Fibroblast of mammary gland (primary cell): ENCODE data around the gene SH3BGR.
"Not testable (repeated sequence)": the region's sequence is repeated elsewhere in the genome, so short reads cannot be mapped to it uniquely, and the experiment has no call there.

Experiments
- DNase-seq: peaks from one replicate; pipeline ENCODE4 v3.0.0-alpha.2; 2010; ENCODE audit warnings: low read depth
- H3K4me3 ChIP-seq: 2 replicates; pipeline ENCODE4 v1.5.1; 2011; ENCODE audit warnings: low read depth, mild to moderate bottlenecking, low read length, moderate library complexity; ENCODE audit not compliant: control insufficient read depth
- TF ChIP-seq, protein P1 (sequence below): conservative IDR thresholded peaks from 2 replicates; pipeline ENCODE4 v1.5.1; 2011; ENCODE audit warnings: low read depth, low read length, inconsistent platforms; ENCODE audit not compliant: control insufficient read depth, insufficient read depth

Gene SH3BGR

DNA sequence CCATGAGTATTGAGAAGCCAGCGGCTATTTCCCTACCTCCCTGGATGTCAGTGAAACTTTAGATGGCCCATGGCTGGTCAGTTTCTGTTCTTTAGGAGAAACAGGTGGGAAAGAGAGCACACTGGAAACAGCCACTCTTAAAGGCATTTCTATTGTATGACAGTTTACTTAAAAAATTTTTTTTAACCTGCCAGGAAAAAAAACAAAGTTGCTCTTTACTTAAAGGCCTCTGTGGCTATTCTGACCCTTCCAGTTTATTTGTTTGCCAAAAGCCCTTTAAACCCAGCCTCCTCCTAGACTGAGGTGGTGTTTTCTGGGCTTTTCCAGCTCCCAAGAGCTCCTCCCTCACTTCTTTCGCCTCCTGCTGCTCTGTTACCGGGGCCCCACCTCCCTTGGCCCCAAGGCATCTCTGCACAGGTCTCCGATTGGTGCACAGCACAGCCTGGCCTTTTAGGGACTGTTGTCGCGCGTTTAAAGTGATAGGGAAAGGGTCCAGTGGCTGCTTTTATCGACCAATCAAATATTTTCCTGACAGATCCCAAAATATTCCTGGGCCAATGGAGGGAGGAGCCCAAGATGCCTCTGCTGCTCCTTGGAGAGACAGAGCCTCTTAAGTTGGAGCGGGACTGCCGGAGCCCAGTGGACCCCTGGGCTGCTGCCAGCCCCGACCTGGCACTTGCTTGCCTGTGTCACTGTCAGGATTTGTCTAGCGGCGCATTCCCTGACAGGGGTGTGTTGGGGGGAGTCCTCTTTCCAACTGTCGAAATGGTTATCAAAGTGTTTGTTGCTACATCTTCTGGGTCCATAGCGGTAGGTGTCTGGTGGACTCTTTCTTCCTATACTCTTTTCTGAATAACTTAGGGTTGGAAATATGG is at the start of gene SH3BGR:
TSS of gene SH3BGR (plus strand) at position 639 of the 875 bp plus-strand sequence. CDS start at position 766, 127 bp downstream.
- DNase-seq: no peak
- H3K4me3 ChIP-seq: no peak within 1 kb of the TSS
- TF ChIP-seq, protein P1, sequence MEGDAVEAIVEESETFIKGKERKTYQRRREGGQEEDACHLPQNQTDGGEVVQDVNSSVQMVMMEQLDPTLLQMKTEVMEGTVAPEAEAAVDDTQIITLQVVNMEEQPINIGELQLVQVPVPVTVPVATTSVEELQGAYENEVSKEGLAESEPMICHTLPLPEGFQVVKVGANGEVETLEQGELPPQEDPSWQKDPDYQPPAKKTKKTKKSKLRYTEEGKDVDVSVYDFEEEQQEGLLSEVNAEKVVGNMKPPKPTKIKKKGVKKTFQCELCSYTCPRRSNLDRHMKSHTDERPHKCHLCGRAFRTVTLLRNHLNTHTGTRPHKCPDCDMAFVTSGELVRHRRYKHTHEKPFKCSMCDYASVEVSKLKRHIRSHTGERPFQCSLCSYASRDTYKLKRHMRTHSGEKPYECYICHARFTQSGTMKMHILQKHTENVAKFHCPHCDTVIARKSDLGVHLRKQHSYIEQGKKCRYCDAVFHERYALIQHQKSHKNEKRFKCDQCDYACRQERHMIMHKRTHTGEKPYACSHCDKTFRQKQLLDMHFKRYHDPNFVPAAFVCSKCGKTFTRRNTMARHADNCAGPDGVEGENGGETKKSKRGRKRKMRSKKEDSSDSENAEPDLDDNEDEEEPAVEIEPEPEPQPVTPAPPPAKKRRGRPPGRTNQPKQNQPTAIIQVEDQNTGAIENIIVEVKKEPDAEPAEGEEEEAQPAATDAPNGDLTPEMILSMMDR: no peak

DNA sequence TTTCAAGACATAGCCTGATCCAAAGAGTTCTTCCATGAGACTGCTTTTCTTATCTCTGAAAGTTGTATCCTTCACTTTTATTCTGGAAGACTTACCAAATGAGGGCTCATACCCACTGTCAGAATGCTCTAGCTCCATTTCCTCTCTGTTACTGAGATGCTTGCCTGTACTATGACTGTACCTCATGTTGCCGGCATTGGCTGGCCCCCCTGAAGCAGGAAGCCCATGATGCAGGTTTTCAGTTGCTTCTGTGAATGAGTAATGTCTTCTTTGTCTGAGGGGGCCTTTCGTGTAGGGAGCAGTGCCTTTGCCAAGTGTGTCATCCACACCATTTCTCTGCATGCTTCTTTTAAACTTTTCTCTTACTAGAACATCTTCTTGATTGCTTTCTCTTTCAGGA is 45.7 kb upstream of the SH3BGR start:
- TF ChIP-seq, protein P1: no peak
- no peak for DNase-seq

DNA sequence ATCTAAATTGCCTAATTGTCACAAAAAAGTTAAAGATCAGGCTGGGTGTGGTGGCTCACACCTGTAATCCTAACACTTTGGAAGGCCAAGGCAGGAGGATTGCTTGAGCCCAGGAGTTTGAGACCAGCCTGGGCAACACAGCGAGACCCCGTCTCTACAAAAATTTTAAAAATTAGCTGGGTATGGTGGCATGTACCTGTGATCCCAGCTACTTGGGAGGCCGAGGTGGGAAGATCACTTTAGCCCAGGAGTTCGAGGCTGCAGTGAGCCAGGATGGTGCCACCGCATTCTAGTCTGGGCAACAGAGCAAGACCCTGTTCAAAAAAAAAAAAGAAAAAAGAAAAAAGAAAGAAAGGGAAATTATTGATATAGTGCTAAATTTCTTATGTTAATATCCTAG is 32.6 kb upstream of the SH3BGR start:
- DNase-seq, H3K4me3 ChIP-seq: not testable (repeated sequence)

More for the DNA sequence above, 45.7 kb upstream of the SH3BGR start:
- no peak overlapping the region for H3K4me3 ChIP-seq

DNA sequence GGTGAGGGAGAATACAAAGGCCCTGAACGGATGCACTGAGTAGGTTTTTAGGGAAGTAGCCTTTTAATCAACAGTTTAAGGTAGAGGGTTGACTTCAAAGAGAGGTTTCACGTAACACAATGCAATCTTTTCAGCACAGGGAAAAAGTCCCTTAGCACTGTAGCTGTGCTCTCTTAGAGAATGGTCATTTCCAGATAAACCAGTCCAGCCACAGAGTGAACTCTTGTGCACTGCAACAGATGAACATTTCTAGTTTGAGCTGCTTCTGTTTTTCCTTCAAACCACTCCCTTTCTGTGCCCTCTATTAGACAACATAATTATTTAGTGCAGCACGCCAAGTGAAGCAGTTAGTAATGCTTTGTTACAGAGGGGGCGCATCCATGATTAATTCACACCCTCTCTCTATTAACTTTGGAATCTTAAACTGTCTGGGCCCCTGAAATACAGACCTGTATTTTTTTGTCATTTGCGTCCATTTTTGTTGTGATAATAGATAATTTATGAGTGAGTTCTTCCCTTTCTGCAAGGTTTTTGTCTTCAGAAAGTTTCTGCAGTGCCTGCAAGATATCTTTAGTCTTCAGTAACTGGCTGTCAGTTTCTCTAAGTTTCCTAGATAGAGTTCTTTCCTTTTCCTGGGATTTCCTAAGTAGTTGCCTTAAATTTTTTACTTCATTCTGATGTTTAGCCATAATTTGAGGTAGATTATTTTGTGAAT is 29.1 kb upstream of the SH3BGR start:
- H3K4me3 ChIP-seq: no peak overlapping the region
- TF ChIP-seq, protein P1: no peak
- DNase-seq: no peak

DNA sequence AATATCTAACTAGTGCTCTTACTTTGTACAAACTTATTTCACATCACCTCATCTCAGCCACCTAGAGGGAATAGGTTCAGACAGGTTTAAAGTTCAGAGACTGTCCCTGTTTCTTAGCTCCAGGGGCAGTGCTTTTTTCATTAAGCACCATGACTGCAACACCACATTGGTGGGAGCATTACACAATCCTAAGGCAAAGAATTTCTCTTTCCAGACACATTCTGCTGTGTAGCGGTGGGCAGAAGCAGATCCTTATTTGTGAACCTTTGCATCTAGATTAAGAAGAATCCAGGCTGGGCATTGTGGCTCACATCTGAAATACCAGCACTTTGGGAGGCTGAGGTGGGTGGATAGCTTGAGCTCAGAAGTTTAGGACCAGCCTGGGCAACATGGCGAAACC is 22.3 kb upstream of the SH3BGR start:
- TF ChIP-seq, protein P1: no peak
- H3K4me3 ChIP-seq: no peak overlapping the region
- no peak for DNase-seq

DNA sequence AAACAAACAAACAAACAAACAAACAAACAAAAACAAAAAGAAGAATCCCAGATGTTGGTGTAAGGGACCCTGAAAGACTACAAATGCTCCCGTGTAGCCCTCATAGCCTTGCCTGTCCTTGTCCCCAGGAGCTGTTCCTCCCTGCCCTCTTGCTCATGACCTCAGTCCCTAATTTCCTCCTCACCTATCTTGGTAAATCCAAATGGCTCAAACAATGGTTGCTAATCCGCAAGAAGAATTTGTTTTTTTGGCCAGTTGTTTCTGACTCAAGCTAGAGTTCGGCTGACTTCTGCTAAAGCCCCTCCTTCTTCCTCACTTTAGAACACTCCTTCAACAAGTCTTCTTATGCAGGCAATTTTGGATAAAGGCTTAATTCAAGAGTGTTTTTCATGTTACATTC is 21.8 kb upstream of the SH3BGR start:
- no peak for DNase-seq
- TF ChIP-seq, protein P1: no peak
- H3K4me3 ChIP-seq: no peak overlapping the region

DNA sequence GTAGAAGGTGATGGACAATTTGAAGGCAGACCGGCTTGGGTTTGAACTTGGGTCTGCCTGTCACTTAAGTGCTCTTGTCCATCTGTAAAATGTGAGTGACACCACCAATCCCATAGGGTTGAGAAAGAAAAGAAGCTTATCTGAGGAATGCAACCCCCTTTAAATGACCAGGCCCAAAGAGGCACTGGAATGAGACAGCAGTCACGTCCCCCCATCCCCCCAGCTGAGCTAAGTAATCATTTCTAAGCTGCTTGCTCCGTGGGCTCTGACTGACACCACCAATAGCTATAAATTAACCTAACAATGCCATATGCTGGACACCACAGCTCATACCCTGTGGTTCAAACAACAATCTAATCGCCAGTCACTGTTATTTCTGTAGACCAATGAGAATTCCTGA is 21.3 kb upstream of the SH3BGR start:
- TF ChIP-seq, protein P1: no peak
- DNase-seq: no peak
- H3K4me3 ChIP-seq: no peak overlapping the region
